Activated T-cell treated with anti-CD3 and anti-CD28 coated beads, Interleukin-2, amount 50 U/mL, for 4 hours (primary cell): ENCODE data around the gene SPATA13. TPM values are rescaled to one million over a fixed set of nuclear protein-coding genes. Genes with fewer than 3 reads are reported as not detected.
"Not testable (repeated sequence)": the region's sequence is repeated elsewhere in the genome, so short reads cannot be mapped to it uniquely, and the experiment has no call there.

Experiments used
- ATAC-seq, 2 donors: fragments of 200-7000 bp; cut with Tn5 transposase; one replicate each; pipeline ENCODE4 v1.10.0; 2021
- DNase-seq: peaks from one replicate; pipeline ENCODE4 v3.0.0-alpha.2; 2020
- H3K27me3 Mint-ChIP-seq: one replicate; pipeline ENCODE4 v1.8.0; 2021; ENCODE audit warnings: low read depth, mixed read lengths
- H3K36me3 Mint-ChIP-seq: one replicate; pipeline ENCODE4 v1.8.0; 2022; ENCODE audit warnings: mixed read lengths; ENCODE audit not compliant: insufficient read depth
- H3K4me1 Mint-ChIP-seq: one replicate; pipeline ENCODE4 v1.8.0; 2021; ENCODE audit warnings: low read depth, mixed read lengths
- H3K4me3 Mint-ChIP-seq: one replicate; pipeline ENCODE4 v1.8.0; 2021; ENCODE audit warnings: mild to moderate bottlenecking, moderate library complexity, mixed read lengths
- H3K9me3 Mint-ChIP-seq: one replicate; pipeline ENCODE4 v1.8.0; 2021; ENCODE audit warnings: mixed read lengths
- total RNA-seq, 3 donors: library from RNA; stranded (reverse); gene quantifications; one replicate each; pipeline ENCODE4 v1.2.1, GENCODE V29; 2021

Gene SPATA13
- total RNA-seq, 3 donors from 2014 or later, result 50.3 to 54.0 (median 52.8) TPM

DNA sequence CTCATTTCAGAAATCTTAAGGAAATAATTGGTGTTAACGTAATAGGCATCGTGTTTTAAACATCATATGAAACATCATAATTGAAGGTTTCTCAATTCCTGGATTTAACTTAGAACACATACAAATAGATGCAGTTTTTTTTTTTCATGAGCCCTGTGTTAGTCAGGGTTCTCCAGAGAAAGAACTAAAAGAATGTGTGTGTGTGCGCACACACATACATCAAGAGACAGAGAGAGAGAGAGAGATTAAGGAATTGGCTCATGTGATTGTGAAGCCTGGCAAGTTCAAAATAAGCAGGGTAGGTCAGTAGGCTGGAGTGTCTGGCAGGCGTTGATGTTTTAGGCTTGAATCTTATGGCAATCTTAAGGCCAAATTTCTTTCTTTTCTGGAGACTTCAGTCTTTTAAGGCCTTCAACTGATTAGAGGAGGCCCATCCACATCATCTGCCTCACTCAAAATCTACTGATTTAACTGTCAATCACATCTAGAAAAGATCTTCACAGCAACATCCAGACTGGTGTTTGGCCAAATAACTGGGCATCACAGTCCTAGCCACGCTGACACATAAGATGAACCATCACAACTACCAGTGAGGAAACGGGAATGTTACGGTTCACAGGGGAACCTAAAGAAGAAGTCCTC is 25.2 kb downstream of the SPATA13 start:
- no peaks in the 10 kb centered on the region for H3K27me3 Mint-ChIP-seq
- H3K4me3 Mint-ChIP-seq, result no peak overlapping the region
- DNase-seq (no peak), ATAC-seq (no peak)
- peaks cover 13% of the 10 kb centered on the region for H3K4me1 Mint-ChIP-seq
- peaks cover 2% of the 10 kb centered on the region for H3K36me3 Mint-ChIP-seq
- peaks cover 3% of the 10 kb centered on the region for H3K9me3 Mint-ChIP-seq

DNA sequence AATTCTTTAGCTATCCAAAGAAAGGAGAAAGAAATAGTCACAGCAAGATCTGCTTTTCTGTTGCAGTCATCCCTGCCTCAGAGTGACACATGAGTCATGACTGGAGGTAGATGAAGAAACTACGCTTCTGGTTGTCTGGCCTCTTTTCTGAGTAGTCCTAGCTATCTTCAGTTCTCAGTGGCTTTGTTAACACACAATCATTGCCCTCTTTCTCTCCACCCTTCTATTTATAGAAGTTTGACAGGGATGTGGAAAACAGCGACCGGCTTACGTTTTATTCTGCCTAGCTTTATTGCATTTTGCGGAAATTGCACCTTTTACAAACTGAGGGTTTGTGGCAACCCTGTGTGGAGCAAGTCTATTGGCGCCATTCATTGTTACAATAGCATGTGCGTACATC is 26.7 kb downstream of the SPATA13 start:
- peaks cover 12% of the 10 kb centered on the region for H3K4me1 Mint-ChIP-seq
- no peaks in the 10 kb centered on the region for H3K27me3 Mint-ChIP-seq
- peaks cover 1% of the 10 kb centered on the region for H3K9me3 Mint-ChIP-seq
- DNase-seq, result no peak
- H3K36me3 Mint-ChIP-seq, result peaks cover 2% of the 10 kb centered on the region
- H3K4me3 Mint-ChIP-seq, result no peak overlapping the region
- ATAC-seq, result peak; percentile 87 to 93

DNA sequence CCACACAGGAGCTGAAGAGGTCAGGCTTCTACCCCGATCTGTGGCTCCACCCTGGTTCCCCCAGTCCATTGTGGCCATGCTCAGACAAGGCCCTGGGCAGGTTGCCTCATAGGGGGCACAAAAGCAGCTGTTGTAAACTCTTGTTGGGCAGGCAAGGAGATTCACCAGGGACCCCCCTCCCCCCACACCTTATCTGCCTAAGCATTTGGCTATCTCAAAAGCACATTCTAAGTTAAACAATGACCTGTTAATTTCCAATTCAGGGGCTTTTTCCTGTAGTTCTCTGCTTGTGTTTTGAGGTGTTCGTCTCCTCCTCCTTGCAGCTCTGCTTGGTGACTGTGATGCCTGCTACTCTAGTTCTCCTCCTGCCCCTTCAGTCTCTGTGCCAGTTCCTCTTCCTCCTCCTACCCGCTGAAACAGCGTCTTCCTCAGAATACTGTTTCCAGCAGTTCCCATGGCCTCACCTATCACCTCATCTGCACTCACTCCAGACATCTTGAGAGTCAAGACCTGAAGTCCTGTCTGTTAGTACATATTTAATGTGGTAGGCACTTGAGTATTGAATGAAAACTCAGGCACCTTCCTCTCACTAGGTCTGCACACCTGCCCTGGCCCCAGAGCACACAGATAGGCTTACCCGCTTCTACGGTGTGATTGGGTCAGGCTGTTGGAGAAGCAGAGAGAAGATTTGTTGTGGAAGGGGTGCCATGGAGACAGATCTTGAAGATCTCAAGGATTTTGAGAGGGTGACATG is 31.7 kb downstream of the SPATA13 start:
- Mint-ChIP-seq H3K9me3 (no peaks in the 10 kb centered on the region), H3K4me3 (no peak overlapping the region), H3K4me1 (peaks cover 3% of the 10 kb centered on the region), H3K27me3 (no peaks in the 10 kb centered on the region), H3K36me3 (no peaks in the 10 kb centered on the region)
- no peak for DNase-seq
- ATAC-seq, result no peak

DNA sequence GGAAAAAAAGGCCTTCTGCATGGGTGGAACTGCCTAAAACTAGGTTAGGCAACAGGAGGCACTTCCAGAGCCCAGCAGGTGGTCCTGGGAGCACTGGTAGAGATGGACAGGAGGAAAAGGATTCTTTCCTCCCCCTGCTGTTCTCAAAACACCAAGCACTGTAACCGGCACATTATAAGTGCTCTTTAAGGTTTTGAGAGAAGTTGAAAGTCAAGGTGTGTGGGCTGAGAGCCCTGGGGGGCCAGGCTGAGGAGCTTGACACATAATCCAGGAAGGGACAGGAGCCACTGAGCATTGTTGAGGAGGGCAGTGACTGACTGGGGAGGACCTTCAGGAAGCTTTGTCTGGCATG is 32.3 kb downstream of the SPATA13 start:
- H3K9me3 Mint-ChIP-seq, result no peaks in the 10 kb centered on the region
- H3K4me3 Mint-ChIP-seq, result no peak overlapping the region
- no peaks in the 10 kb centered on the region for H3K4me1 Mint-ChIP-seq
- ATAC-seq (no peak), DNase-seq (no peak)
- no peaks in the 10 kb centered on the region for H3K36me3 Mint-ChIP-seq
- H3K27me3 Mint-ChIP-seq, result no peaks in the 10 kb centered on the region

DNA sequence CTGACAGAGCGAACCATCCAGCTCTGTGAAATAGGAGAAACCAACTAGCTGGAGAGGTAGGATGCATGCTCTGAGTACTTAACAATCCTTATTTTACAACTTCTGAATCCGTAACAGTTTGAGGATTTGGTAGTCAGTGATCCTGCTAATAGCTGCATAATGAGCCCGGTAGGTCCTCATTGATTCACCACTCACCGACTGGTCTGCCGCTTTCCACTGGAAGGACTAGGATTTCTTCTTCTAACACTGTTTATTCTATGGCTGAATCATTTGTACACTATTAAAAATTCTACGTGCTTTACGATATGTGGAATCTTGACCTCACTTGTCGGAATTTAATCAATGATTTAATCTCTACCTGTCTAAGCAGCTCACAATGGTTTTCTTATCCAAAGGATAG is 33.9 kb downstream of the SPATA13 start:
- H3K4me1 Mint-ChIP-seq, result no peaks in the 10 kb centered on the region
- H3K36me3 Mint-ChIP-seq, result no peaks in the 10 kb centered on the region
- H3K4me3 Mint-ChIP-seq, result no peak overlapping the region
- ATAC-seq (no peak), DNase-seq (no peak)
- H3K27me3 Mint-ChIP-seq, result no peaks in the 10 kb centered on the region
- H3K9me3 Mint-ChIP-seq, result no peaks in the 10 kb centered on the region

DNA sequence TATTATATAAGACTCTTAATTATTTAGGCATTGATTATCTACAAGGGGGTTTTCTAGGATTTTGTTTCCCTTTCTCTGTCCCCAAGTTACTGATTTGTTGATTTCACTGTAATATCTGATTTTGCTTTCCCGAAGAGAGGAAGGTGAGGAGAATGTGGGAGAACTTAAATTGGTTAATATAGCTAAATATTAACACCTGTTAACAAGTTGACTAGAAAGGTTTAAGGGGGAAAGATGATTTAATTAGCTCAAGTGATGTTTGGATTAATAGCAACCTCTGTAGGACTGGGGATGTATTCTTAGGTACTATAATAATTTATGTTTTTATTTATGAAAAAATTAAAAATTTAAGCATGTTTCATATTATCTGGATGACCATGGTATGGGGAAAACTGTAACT is 35.1 kb downstream of the SPATA13 start:
- no peak overlapping the region for H3K4me3 Mint-ChIP-seq
- no peak for ATAC-seq
- no peak for DNase-seq
- no peaks in the 10 kb centered on the region for H3K36me3 Mint-ChIP-seq
- H3K4me1 Mint-ChIP-seq, result no peaks in the 10 kb centered on the region
- H3K9me3 Mint-ChIP-seq, result no peaks in the 10 kb centered on the region
- H3K27me3 Mint-ChIP-seq, result no peaks in the 10 kb centered on the region

DNA sequence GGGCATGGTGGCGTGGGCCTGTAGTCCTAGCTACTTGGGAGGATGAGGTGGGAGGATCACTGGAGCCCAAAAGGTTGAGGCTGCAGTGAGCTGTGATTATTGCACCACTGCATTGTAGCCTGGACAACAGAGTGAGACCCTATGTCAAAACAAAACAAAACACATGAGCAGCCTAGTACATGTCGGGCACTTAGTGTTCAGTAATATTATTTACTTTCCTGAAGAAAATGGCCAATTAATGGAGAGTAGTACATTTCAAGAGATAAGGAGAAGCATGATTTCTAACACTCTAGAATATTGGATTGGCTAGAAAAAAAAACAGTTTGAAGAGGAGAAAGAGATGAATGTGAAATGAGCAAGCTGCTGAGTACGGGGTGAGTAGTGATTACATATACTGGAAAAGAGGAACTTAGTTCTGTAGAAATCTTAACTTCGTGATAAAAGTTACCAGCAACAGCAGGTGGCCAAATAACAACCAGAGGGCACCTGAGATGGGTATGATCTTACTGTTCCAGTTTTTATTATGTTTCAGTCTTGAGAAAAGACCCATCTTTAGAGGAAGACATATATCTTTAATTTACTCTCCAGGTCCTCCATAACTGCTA is 36.2 kb downstream of the SPATA13 start:
- no peak for ATAC-seq
- Mint-ChIP-seq H3K4me3 (no peak overlapping the region), H3K27me3 (no peaks in the 10 kb centered on the region), H3K36me3 (no peaks in the 10 kb centered on the region), H3K4me1 (no peaks in the 10 kb centered on the region), H3K9me3 (no peaks in the 10 kb centered on the region)
- DNase-seq, result no peak

DNA sequence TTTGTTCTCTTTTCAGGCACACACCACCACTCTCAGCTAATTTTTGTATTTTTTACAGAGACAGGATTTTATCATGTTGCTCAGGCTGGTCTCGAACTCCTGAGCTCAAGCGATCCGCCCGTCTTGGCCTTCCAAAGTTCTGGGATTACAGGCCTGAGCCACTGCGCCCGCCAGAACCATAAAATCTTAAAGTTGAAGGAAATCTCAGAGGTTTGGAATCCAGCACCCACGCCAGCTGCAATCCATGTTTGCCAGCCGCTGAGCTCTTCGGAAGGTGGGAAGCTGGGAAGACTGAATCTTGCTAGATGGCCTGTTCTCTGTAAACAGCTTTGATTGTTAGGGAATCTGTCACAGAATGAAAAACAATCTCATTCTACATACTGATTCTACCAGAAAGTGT is 38.5 kb downstream of the SPATA13 start:
- Mint-ChIP-seq H3K4me3 (no peak overlapping the region), H3K4me1 (peaks cover 8% of the 10 kb centered on the region), H3K36me3 (no peaks in the 10 kb centered on the region), H3K27me3 (peaks cover 2% of the 10 kb centered on the region), H3K9me3 (no peaks in the 10 kb centered on the region)
- ATAC-seq, result no peak
- no peak for DNase-seq

DNA sequence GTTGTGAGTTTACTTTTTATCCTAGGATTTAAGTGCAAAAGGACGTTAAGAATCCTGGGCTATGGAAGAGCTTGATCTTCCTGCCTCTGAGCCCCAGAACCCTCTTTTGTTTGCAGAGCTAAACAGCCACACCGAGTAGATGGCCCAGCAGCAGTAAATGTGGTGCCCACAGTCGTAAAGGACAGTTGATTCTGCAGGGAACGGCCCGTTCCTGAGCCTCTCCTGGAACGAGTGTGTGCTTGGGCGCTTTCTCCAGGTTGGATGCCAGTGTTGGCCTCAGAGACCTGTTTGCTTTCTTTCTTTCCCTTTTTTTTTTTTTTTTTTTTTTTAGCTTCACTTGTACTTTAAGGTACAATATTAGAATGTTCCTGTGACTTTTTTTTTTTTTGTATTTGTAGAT is 41.7 kb downstream of the SPATA13 start:
- ATAC-seq (no peak), DNase-seq (no peak)
- H3K4me3 Mint-ChIP-seq, result no peak overlapping the region
- no peaks in the 10 kb centered on the region for H3K9me3 Mint-ChIP-seq
- H3K36me3 Mint-ChIP-seq, result no peaks in the 10 kb centered on the region
- H3K4me1 Mint-ChIP-seq, result peaks cover 15% of the 10 kb centered on the region
- H3K27me3 Mint-ChIP-seq, result peaks cover 2% of the 10 kb centered on the region

DNA sequence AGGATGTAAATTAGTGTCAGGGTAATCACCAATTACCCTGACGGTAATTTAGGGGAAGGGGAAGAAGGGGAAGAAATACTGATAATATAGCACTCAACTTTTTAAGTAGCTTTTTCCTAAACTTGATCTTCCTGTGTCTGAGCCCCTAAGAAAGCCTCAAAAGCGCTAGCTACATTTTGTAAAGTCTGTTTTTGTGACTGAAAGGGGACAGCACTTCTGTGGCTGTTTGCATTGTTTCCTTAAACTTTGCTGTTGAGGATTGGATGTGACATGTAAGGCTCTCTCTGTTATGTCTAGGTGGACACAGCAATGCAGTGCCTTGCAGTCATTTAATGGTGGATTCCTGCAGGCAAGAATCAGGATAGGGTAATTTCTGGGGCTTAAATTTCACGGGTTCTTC is 42.8 kb downstream of the SPATA13 start:
- Mint-ChIP-seq H3K4me1 (peaks cover 15% of the 10 kb centered on the region), H3K27me3 (peaks cover 2% of the 10 kb centered on the region), H3K9me3 (no peaks in the 10 kb centered on the region), H3K36me3 (no peaks in the 10 kb centered on the region), H3K4me3 (no peak overlapping the region)
- ATAC-seq, result no peak
- DNase-seq, result no peak

DNA sequence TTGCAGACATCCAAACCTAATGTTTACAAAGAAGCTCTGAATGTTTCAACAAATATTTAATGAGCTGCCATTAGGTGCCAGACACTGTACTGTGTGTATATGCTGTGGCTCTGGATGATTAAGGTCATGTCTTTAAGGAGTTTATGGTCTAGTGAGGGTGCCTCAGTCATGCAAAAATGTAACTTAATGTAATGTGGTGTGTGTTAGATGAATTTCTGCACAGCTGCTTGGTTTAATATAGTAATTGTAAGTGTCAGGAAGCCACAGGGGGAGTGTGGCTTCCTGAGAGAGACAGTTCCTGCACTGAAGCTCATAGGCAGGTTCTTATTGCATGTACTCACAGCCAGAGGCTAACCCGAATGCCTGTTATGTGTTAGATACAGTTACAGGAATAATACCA is 43.3 kb downstream of the SPATA13 start:
- Mint-ChIP-seq H3K27me3 (peaks cover 2% of the 10 kb centered on the region), H3K36me3 (no peaks in the 10 kb centered on the region), H3K4me3 (no peak overlapping the region), H3K4me1 (peaks cover 15% of the 10 kb centered on the region), H3K9me3 (no peaks in the 10 kb centered on the region)
- no peak for DNase-seq
- peak; percentile 50 to 57 for ATAC-seq

DNA sequence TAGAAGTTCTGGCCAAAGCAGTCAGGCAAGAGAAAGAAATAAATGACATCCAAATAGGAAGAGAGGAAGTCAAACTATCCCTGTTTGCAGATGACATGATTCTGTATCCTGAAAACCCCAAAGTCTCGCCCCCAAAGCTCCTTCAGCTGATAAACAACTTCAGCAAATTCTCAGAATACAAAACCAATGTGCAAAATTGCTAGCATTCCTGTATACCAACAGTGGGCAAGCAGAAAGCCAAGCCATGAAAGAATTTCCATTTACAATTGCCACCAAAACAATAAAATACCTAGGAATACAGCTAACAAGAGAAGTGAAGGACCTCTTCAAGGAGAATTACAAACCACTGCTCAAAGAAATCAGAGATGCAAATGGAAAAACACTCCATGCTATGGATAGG is 44.6 kb downstream of the SPATA13 start:
- not testable (repeated sequence) for DNase-seq, H3K9me3 Mint-ChIP-seq, H3K4me3 Mint-ChIP-seq, ATAC-seq, H3K36me3 Mint-ChIP-seq, H3K27me3 Mint-ChIP-seq
- H3K4me1 Mint-ChIP-seq, result peaks cover 15% of the 10 kb centered on the region

DNA sequence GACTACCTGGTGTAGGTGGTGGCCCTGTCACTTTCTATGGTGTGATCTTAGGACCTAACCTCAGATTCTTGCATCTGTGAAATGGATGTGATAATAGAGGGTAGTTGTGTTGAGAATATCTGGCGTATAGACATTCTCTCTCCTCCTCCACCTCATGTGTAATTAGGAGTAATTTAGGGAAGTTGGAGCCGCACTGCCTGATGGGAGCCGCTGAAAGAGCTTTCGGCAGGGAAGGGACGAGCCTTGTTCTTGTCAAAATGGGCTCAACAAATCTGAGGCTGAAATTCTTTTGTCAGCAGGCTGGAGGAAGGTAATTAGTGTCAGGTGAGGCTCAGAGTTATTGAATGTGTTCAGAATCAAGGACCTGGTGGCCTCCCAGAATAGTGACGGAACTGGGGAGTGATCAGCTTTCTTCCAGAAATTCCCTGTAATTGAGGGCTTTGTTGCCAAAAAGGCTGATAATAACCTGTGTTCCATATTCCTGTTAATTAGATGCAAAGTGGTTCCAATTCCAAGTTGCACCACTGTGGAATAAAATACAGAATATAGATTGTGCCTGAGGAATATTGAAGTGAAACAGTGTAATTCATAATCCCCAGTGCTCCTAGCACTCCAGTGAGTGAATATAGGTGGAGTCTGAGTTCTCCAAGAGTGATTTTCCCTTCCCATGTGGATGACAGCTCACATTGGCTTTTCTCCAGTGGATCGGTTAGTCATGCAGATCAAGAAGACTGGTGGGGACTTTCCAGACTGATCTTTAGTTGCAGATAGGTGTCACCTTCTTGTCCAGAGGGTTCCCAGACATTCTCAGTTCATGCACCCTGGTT is 47.5 kb downstream of the SPATA13 start:
- peaks cover 15% of the 10 kb centered on the region for H3K4me1 Mint-ChIP-seq
- H3K4me3 Mint-ChIP-seq, result no peak overlapping the region
- H3K27me3 Mint-ChIP-seq, result peaks cover 2% of the 10 kb centered on the region
- H3K9me3 Mint-ChIP-seq, result no peaks in the 10 kb centered on the region
- no peak for DNase-seq
- peaks cover 4% of the 10 kb centered on the region for H3K36me3 Mint-ChIP-seq
- no peak for ATAC-seq

DNA sequence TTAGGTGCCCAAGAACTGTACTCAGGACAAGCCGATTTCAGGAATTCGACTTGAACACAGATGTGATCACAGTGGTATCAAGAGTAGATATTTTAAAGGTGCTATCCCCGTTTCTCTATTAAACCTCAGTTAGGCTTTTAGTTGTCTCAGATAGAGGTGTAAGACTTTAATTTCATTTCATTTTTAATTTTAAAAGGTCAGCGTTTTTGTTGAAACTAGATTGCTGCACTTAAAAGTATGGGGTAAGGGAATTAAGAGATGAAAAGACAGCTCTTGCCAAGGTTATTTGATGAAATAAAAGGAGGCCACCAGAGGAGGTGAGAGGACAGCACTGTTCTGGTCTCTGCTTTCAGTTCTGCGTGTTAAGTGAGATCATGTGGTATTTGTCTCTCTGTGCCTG is 48.6 kb downstream of the SPATA13 start:
- no peak overlapping the region for H3K4me3 Mint-ChIP-seq
- ATAC-seq, result no peak
- H3K4me1 Mint-ChIP-seq, result peaks cover 7% of the 10 kb centered on the region

More for the DNA sequence above, 48.6 kb downstream of the SPATA13 start:
- DNase-seq, result no peak
- peaks cover 4% of the 10 kb centered on the region for H3K36me3 Mint-ChIP-seq
- H3K9me3 Mint-ChIP-seq, result no peaks in the 10 kb centered on the region
- no peaks in the 10 kb centered on the region for H3K27me3 Mint-ChIP-seq
